ENCODE results near the gene GABARAPL1. TPM values are rescaled to one million over a fixed set of nuclear protein-coding genes. Genes with fewer than 3 reads are reported as not detected.

Gene GABARAPL1
- total and polyA plus RNA-seq, 9 donors: 53.1 to 186 (median 96.1) TPM

GRCh38 chr12:10238526-10238925 lies 25.8 kb downstream of the GABARAPL1 start:
- Histone ChIP-seq H3K27me3 (no peaks in the 10 kb centered on the region), H3K4me3 (no peak overlapping the region), H3K36me3 (no peaks in the 10 kb centered on the region), H3K27ac (no peak overlapping the region), H3K9me3 (no peaks in the 10 kb centered on the region), H3K4me1 (ENCODE audit: insufficient read depth) (no peaks in the 10 kb centered on the region)
- DNase-seq: no peak
- 83 to 98% (median 83%) methylated on average over 1 of the region's 1 CpG for WGBS, 3 donors
- intact Hi-C loops (cut with DNase I): loop anchor here in 2 of 4 donors (5.0 to 10.0 kb wide), 2 partner anchors 324 to 496 kb away; no protein-coding TSS in a partner anchor
- TF ChIP-seq EP300 (IDR thresholded peaks at IDR 0.05): no peak

GRCh38 chr12:10241290-10241689 lies 28.6 kb downstream of the GABARAPL1 start:
- no peaks in the 10 kb centered on the region for H3K9me3 ChIP-seq
- no peaks in the 10 kb centered on the region for H3K27me3 ChIP-seq
- no peak for DNase-seq
- intact Hi-C loops (cut with DNase I): no loop called here
- TF ChIP-seq EP300 (IDR thresholded peaks at IDR 0.05) (no peak), CTCF (IDR thresholded peaks at IDR 0.05) (no peak), POLR2A (IDR thresholded peaks at IDR 0.05) (no peak)
- no peak overlapping the region for H3K27ac ChIP-seq
- WGBS, 3 donors: 16 to 33% (median 25%) methylated on average over 3 of the region's 3 CpGs
- H3K4me1 ChIP-seq (ENCODE audit: insufficient read depth): no peaks in the 10 kb centered on the region
- H3K4me3 ChIP-seq: no peak overlapping the region
- H3K36me3 ChIP-seq: no peaks in the 10 kb centered on the region

GRCh38 chr12:10241727-10242126 lies 29.1 kb downstream of the GABARAPL1 start:
- 76 to 81% (median 77%) methylated on average over 2 of the region's 2 CpGs for WGBS, 3 donors
- Histone ChIP-seq H3K27ac (no peak overlapping the region), H3K9me3 (no peaks in the 10 kb centered on the region), H3K4me3 (no peak overlapping the region), H3K36me3 (no peaks in the 10 kb centered on the region), H3K27me3 (no peaks in the 10 kb centered on the region), H3K4me1 (ENCODE audit: insufficient read depth) (no peaks in the 10 kb centered on the region)
- no peak for DNase-seq
- intact Hi-C loops (cut with DNase I): no loop called here
- no peak for TF ChIP-seq CTCF (IDR thresholded peaks at IDR 0.05)
- TF ChIP-seq EP300 (IDR thresholded peaks at IDR 0.05): no peak
- TF ChIP-seq POLR2A (IDR thresholded peaks at IDR 0.05): no peak

- DNase-seq: no peak
- Histone ChIP-seq H3K27ac (no peak overlapping the region), H3K4me1 (ENCODE audit: insufficient read depth) (no peaks in the 10 kb centered on the region), H3K36me3 (no peaks in the 10 kb centered on the region), H3K9me3 (no peaks in the 10 kb centered on the region), H3K27me3 (no peaks in the 10 kb centered on the region), H3K4me3 (no peak overlapping the region)
- intact Hi-C loops (cut with DNase I): no loop called here
- 84 to 94% (median 92%) methylated on average over 1 of the region's 1 CpG for WGBS, 3 donors
- TF ChIP-seq POLR2A (IDR thresholded peaks at IDR 0.05): no peak
- TF ChIP-seq EP300 (IDR thresholded peaks at IDR 0.05): no peak
- no peak for TF ChIP-seq CTCF (IDR thresholded peaks at IDR 0.05)
Measured at GRCh38 chr12:10242539-10242938, 29.9 kb downstream of the GABARAPL1 start.

DNA sequence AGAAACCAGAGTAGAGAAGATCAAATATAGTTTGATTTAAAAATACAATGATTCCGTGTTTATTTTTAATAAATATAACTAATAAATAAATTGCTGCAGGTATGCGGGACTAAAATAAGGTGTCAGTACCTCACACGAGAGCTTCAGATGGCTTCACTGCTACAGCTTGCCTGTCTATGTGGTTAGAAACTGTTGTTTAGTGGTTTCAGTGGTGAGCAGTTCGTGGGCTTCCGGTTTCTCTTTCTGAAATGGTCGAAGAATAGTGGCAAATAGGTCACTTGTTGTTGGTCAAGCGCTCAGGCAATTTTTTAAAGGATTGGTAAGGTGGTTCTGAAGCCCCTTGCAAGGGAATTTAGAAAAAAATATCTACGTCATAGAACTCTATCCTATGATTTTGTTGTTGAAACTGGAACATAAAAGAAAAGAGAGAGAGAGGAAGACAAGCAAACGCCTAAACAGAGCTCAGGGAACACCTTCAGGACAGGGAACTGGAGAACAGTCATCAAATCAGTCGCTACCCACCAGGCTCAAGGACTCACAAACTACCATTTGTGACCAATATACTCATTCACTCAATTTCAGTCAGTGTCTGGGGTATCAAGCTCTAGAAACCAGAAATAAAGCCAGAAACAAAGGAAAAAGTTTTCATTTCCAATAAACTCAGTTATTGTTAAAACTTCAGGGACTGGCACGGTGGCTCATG lies 31.3 kb downstream of the GABARAPL1 start:
- Histone ChIP-seq H3K9me3 (no peaks in the 10 kb centered on the region), H3K4me3 (no peak overlapping the region), H3K27ac (no peak overlapping the region), H3K4me1 (ENCODE audit: insufficient read depth) (no peaks in the 10 kb centered on the region), H3K27me3 (no peaks in the 10 kb centered on the region), H3K36me3 (no peaks in the 10 kb centered on the region)
- DNase-seq: no peak
- 89 to 92% (median 92%) methylated on average over 11 of the region's 11 CpGs for WGBS, 3 donors
- TF ChIP-seq POLR2A (IDR thresholded peaks at IDR 0.05): no peak
- no peak for TF ChIP-seq CTCF (IDR thresholded peaks at IDR 0.05)
- no peak for TF ChIP-seq EP300 (IDR thresholded peaks at IDR 0.05)
- intact Hi-C loops (cut with DNase I): no loop called here
